ENCODE measurements around the gene CNTN1.

The CNTN1 gene

DNA sequence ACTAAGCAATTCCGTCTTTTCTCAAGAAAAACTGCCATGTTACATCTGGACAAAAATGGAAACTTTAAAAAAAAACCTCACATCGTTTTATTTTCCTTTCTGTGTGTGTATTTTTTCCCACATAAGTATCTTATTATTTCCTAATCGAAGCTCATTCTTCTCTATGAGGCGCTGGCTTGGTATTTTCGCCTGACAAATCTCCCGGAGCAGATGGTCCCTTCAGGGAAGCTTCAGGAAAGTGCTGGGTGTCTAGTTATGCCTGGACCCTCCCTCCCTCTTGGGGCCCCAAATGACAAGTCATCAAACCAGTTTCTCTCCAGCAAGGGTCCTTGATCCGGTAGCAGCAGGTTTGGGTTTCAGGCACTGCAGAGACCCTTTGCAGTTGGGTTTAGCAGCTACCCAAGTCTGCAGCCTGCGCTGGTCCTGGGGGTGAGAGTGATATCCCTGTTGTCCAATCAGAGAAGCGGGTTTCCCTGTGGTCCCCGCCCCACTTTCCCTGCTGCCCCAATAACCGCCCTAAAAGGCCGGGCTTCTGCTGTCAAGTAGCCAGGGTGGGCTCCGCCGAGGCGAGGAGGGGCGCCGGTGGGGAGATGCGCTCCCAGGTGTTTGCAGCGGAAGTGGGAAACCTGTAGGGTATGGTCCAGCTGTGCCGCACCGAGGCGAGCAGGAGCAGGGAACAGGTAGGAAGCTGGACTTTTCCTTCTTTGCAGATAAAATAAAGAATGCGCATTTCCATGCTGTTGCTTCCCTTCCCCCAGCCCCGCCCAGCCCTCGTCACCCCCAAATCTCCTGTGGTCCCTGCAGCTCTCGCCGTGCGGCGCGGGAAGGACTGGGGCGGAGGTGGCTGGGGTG lies at the start of gene CNTN1:
CNTN1 (plus strand) TSS at position 527 of the 852 bp plus-strand sequence.
- FAIRE-seq, result no peak

DNA sequence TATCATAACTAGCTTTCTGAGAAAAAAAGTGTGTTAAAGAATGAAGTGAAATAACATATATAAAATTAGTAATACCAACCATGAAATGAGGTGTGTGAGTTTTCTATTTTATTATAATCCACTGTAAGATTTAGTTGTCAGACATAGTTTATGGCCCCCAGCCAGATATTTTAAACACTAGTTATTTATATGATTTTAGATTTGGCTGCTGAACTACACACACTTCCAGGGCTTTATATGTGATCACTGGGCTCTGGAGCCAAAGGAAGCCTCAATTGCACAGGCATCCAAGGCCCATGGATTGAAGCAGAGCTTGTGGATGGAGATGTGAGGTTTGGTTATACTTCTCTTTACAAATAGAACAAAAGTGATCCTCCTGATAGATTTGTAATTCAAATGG lies 48.7 kb upstream of the CNTN1 start:
- FAIRE-seq, result no peak

DNA sequence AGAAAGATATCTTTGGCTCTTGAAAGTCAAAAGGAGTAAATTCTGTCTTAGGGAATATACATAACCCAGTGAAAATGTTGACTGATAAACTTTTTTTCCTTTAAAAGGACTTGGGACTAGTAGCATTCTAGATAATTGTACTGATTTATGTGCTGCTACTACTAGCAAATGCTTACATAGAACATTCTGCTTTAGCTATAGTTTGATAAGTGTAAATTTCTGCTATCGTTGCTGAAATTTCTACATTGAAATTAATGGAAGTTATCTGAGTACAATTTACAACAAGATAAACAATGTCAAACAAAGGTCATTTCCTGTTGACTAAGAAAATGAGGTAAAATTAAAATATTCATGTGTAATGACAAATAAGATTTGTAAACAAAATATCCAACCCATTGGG lies 48.3 kb upstream of the CNTN1 start:
- no peak for FAIRE-seq

DNA sequence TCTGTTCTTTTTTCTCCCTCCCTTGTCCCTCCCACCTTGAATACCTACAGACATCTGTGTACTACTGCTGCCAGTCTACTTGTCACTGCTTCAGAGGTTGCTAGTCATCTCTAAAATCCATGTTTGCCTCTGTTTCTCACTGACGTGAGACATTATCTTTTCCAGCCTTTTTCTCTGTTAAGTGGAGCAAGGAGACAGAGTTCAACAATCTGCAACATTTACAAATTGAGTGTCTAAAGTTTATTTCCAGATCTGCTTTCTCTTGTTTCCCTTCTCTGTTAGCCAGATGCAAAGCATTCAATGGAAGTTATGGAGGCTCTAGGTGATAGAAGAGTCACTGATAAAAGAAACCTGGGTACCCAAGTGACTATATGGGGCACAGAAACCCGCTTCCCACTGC lies 47.5 kb upstream of the CNTN1 start:
- no peak for FAIRE-seq

DNA sequence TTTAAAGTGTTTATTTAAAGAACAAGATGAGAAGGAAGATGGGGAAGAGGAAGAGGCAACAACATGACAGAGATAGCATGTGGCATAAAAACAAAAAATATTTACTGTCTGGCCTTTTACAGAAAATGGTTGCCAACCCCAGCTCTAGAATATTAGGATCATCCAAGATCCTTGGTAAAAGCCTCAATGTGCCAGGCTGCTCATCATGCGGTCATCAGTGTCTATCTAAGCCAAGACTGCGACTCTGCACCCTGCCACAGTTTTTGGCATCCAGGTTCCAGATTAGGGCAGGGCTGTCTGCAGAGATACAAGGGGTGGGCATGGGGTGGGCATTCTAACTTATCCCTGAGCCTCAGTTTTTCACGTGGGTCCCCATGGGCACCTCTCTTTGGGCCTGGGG lies 46.9 kb upstream of the CNTN1 start:
- FAIRE-seq, result no peak

DNA sequence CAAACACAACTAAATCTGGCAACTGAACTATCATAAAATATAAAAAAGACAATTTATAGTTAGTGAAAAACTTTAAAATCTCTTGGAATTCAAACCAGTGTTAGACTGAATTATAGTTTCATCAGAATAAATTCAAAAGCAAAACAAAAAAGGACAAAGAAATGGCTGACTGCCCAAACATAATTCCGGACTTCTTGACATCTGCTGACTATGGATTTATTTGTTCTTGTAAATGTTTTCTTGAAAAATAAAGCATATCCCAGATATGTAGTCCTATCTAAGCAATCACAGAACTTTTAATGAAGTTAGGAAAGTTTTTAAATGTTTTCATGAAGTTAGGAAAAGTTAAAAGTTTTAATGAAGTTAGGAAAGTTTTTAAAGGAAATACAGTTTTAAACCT lies 45.8 kb upstream of the CNTN1 start:
- no peak for FAIRE-seq

DNA sequence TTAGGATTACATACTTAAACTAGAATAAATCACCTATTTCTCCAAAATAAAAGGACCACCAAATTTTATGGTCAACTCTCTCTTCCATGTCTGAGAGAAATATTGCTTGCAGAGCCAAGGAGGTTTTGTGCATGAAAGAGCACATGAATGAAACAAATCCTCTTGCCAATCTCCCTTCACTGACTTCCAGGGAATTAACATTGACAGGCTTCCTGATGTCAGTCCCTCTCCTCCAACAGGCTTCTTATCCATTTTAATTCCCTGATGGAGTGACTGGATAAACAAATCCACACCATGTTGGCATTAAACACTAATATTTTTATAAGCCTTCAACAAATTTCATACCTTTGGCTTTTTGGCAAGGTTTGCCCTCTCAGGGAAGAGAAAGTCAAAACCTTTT lies 45.3 kb upstream of the CNTN1 start:
- FAIRE-seq, result no peak

DNA sequence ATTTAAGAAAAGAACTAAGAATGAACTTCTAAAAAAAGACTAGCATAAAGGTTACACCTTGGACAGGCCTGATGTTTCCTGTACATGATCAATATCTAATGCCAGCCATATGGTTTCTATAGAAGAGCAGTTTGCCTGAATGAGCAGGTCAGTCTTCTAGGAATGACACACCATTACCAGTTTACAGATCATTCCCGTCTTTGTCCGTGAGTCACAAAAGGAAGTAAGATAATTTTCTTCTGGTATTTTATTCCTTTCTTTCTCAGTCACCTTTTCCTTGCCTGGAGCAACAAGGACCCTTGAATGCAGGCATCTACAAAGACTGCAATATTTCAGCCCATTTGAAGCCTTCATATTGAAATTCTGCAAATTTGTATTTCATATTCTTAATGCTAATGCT lies 44.6 kb upstream of the CNTN1 start:
- no peak for FAIRE-seq

DNA sequence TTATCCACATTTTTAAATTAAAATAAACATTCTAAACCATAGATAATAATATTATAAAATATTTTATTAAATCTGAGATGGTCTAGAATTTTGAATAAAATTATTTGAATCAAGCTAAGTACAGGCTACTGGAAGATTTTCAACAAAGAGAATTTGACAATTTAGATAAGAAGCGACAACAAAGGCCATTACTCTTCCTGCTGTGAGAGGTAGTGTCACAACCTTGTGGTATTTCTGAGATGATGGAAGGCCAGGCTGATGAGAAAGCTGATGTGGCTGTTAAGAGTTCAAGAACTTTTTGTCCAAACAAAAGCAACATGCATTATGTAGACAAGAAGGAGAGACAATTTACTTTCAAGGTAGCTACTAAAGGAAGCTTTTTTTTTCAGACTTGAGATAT lies 43.7 kb upstream of the CNTN1 start:
- no peak for FAIRE-seq

DNA sequence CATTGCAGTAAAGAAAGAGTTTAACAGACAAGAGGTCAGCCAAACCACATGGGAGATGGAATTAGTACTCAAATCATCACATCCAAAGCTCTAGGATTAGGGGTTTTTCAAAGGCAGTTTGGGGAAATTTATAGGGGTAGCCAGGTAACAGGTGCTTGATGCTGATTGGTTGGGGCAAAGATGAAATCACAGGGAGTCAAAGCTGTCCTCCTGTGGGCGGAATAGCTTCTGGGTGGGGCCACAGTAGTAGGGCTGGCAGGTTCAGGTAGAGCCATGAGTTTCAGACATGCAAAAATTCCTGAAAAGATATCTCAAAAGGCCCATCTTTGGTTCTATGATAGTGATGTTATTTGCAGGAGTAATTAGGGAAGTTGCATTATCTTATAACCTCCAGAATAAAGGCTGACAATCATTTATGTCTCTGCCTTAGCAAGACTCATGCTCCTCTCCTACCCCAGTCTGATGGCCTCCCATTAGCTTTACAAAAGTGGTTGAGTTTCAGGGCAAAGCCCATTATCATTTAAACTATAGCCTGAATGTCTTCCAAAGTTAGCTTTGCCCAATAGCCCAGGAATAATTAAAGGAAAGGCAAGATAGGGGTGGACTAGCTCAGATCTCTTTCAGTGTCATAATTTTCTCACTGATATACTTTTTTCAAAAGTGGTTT lies 42.1 kb upstream of the CNTN1 start:
- no peak for FAIRE-seq

DNA sequence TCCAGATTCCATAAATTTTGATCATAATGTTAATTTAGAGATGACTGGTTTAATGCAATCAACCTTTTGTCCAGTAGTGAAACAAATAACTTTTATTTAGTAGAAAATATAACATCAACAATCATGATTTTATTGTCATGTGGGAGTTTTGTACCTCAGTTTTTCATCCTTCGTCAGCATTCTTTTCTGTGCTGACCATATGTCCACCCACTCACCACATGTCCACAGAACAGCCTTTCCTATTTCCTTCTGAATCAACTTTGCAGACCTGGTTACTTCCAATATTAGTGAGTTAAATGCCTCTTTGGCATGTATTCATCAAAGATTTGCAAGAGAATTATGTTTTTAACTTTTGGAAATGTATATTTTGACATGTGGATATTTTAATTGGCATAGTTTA lies 36.8 kb upstream of the CNTN1 start:
- FAIRE-seq, result no peak

DNA sequence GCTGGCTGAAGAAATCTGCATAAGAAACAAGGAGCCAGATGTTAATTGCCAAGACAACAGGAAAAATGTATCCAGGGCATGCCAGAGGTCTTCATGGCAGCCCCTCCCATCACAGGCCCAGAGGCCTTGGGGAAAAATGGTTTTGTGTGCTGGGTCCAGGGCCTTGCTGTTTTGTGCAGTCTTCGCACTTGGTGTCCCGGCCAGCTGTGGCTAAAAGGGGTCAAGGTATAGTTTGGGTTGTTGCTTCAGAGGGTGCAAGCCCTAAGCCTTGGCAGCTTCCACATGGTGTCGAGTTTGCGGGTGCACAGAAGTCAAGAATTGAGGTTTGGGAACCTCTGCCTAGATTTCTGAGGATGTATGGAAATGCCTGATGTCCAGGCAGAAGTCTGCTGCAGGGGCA lies 29.9 kb upstream of the CNTN1 start:
- no peak for FAIRE-seq

DNA sequence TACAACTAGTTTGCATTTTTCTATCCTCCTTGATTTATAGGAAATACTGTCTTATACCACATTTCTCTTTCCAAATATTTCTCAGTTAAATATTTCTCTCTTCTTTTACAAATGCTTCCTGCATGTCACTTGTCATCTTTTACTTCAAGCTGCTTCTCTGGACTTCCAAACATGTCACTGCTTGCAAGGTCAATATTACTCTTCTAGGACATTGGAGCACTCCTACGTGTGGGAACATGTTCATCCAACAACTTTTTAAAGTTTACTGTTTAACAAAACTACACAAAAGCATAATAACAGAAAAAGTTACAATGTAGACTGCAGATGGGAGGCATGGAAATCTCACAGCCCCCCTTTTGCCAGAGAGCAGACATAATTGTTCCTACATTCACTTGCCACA lies 28.5 kb upstream of the CNTN1 start:
- FAIRE-seq, result no peak

DNA sequence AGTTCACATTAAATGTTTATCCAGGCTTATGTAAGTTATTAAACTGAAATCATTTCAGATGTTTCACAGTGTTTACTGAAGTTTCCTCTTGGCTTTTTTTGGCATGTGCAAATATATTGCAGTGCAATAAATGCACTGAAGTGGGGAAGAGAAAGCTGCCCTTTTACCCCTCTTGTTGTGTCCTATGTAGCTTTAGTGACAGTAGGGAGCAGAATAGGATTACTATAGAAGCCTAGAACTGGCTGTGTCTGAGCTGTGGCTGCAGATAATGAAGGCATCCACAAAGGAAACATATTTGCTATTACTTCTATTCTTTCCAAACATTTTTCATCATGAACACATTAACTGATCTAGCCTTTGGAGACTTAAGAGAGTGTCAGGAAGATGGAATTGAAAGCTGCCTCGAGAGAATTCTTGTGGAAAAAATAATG lies 24.1 kb upstream of the CNTN1 start:
- no peak for FAIRE-seq

DNA sequence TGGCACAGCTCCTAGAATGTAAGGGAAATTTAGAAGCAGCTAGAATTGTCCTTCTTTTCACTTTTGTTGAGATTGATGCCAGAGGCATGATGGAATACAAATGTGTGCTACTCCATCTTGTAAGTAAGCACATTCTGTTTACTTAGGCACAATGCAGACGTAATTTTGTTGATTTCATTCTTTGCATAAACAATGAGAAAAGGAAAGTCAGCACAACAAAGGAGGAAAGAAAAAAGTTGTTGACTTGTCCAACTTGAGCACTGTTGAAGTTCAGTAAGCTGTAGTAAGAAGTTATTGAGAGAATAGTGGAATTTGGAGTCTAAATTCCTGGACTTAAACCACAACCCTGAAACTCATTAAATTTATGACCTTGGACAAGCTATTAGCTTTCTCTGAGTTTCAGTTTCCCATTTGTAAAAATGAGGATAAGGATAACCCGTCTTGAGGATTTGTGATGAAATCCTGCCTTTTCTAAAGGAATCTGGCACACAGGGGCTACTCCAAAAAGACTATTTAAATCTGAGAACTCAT lies 19.4 kb upstream of the CNTN1 start:
- FAIRE-seq, result no peak

DNA sequence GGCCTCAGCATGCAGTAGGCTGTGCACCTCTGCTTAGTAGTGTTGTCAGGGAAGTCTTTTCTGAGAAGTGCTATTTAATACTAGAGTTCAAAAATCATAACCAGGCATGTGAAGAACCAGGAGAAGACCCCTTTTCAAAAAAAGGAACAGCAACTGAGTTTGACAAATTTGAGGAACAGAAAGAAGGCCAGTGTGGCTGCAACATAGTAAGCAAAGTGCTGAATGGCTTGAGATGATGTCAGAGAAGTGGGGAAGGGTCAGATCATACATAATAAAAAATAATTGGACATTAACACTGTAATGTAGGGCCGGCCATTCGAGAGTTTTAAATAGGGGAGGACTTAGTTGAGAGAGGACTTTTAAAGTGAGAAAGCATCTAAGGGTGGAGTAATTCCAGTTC lies 11.1 kb upstream of the CNTN1 start:
- FAIRE-seq, result no peak

DNA sequence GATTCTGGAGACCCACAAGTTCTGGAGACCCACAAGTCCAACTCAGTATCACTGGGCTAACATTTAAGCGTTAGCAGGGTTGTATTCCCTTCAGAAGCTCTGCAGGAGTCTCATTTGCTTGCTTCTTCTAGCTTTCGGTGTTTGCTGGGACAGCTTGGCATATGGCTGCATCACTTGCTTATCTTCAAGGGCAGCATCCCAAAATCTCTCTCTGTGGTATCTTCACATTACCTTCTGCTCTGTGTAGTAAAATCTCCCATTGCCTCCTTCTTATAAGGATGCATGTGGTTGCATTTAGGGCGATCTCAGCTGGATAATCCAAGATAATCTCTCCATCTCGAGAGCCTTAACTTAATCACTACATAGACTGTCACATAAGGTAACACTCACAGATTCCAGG lies 7.3 kb upstream of the CNTN1 start:
- no peak for FAIRE-seq

DNA sequence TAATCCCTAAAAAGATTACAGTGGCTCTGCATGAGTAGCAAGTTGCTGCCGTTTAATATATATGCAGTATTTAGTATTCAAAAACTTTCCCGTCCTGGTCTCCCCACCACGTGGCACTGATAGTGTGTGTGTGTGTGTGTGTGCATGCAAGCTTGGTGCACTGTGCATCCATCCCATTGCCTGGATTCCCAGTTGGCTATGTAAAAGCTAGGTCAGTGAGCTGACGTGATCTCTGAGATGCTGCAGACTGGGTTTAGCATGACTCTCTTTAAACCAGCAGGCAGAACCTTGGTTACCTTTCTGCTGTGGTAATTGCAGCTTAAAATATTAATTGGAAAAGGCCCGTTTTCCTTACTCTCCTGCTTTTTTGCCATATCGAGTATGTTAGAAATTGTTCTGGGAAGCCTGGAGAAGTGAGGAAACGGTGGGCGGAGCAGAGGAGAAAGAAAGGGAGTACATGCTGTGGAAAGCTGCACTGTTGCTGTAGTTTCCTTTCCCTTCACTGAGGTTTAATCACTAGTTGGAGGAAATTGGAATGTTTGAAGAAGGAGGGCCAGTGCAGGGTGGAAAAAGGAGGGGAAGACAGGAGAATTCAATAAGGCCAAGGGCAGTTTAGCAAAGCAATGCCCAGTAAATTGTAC lies 4.0 kb upstream of the CNTN1 start:
- FAIRE-seq, result no peak

DNA sequence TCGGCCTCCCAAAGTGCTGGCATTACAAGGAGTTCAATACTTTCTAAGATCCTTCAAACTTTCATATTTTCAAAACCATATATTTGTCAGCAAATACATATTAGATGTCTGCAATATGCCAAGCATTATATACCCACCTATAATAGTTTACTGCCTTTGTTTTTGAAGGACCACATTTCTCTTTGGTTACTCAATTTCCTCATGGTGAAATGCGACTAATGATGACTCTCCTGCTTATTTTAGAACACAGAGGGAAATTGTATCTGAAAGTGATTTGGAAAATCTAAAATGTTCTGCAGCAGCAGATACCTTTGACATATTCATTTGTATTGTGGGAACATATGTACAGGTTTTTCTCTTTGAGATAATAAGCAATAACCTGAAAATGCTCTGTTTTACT lies 2.7 kb upstream of the CNTN1 start:
- no peak for FAIRE-seq

DNA sequence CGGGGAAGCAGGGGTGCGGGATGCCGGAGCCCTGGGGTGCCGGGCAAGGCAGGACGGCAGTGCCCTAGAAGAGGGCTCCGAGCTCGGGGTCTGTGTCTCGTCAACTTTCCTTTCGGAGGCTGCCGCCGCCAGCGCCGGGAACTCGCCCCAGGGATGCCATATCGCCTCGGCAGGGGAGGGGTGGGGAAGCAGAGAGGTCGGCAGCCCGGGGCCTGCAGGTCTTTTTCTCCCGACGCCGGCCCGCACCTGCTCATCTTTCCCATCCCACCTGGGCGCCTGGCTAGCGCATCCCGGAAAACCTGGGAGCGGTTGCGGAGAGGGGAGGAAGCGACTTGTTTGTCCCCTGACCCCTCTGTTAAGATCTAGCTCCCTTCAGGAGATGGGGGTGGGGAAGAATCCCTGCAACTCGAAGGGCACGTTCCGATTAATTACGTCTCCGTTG lies 547 bp downstream of the CNTN1 start:
- FAIRE-seq, result no peak

DNA sequence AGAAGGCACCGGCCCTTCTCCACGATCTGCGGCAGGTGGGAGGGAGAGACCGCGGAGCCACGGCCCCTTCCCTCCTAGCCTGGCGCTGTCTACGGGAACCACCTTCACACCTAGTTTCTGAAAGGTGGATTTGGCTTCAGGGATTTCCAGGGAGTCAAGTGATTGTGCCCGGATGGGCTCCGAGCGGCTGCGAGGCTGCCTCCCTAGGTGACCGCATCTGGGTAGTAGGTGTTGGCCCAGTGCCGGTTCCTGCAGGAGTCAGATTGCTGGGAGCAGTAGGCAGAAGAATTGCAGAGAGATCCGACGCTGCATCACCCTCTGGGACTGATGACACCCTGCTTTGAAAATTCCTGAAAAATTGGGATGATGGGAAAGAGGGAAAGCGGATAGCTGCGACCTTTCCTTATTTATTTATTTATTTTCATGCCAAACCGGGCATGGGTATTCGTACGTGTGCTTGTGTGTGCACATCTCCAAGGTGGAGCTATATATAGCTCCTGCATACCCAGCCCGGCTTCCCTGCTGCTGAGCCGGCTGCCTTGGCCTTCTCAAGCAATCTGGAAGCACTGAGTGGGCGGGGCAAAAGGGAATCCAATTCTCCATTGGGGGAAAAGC lies 1.1 kb downstream of the CNTN1 start:
- FAIRE-seq, result no peak

DNA sequence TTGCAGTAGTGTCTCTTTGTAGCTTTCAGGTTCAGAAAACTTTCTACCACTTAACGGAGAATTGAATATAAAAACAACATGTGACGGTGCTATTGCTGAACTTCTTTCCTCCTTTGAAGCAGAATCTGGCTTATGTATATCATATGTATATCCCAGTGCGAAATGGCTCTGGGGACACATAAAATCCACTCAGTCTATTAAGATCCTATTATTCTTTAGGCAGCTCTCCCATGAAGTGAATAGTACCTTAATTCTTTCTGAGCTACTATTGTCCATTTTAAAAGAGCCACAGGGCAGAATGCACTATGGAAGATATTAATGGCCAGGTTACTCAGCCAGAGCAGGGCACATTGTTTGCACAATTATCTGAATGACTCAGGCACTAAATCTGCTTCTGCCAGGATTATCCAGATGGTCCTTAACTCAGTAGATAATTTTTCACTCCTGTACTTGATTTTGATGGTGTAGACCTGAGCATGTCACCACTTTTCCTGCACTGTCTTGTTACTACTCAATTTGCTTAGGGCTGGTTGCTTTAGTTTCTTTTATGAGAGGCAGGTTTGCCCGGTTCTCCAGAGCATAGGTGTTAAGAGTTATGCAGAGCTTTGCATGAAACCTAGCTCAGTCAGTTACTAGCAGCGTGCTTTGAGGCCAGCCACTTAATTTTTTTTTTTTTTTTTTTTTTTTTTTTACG lies 5.5 kb downstream of the CNTN1 start:
- no peak for FAIRE-seq

DNA sequence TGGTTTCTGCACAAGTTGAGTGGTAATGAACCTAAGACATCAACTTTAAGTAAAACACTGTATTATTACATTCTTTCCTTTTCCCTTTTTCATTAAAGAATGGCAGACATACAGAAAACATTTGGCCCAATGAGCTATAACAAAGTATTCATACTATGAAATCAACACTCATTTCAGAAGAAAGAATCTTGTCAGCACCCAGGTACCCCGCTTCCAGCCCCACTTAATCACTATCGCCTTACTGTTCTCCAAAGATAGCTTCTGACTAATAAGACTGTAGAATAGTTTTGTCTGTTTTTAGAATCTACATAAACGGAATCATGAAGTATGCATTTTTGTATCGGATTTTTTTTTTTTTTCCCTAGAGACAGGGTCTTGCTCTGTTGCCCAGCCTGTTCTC lies 9.5 kb downstream of the CNTN1 start:
- no peak for FAIRE-seq
